ENCODE measurements around the gene FHIT. TPM values are rescaled to one million over a fixed set of nuclear protein-coding genes. Genes with fewer than 3 reads are reported as not detected.
"Not testable (repeated sequence)": the region's sequence is repeated elsewhere in the genome, so short reads cannot be mapped to it uniquely, and the experiment has no call there.

The FHIT gene
- total RNA-seq, 4 donors from 2014 or later = 0.72 to 5.2 (median 2.1) TPM

GRCh38 chr3:59936472-59936871, 1314.8 kb downstream of the FHIT start:
- Histone ChIP-seq H3K27me3 (no peaks in the 10 kb centered on the region), H3K4me3 (no peak overlapping the region), H3K9me3 (no peaks in the 10 kb centered on the region), H3K36me3 (no peaks in the 10 kb centered on the region), H3K4me1 (no peaks in the 10 kb centered on the region), H3K27ac (no peak overlapping the region)
- intact Hi-C loops (cut with DNase I; ENCODE audit: low total_unique reads) = no loop called here
- ATAC-seq = no peak
- TF ChIP-seq CTCF (IDR thresholded peaks at IDR 0.05 in 4 of 5, conservative IDR thresholded peaks at IDR 0.05 in 1 of 5) (no peak), POLR2A (IDR thresholded peaks at IDR 0.05) (no peak)
- DNase-seq = no peak
- in situ Hi-C loops (cut with MboI; ENCODE audit: low sequenced_read_pairs in 4 of 4) = no loop called here

DNA sequence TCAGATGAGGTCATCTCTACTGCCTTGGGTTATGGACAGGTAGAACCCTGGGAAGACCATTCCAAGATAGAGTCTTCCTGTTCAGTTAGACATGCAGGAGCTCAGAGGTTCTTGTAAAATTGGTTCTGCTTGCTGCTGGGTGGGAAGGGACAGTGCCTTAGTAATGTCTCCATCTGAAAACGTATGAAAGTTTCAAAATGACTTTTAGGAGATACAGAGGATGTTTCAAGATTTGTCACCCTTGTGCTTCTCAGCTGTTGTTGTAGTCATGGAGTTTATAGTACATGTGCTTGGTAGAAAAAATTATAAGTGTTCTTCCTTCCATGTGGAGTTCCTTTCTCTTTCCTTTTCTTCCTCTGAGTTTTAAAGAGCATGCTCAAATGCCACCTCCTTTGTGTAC, 1316.2 kb downstream of the FHIT start:
- Histone ChIP-seq H3K4me3 (no peak overlapping the region), H3K4me1 (no peaks in the 10 kb centered on the region), H3K9me3 (no peaks in the 10 kb centered on the region), H3K27me3 (no peaks in the 10 kb centered on the region), H3K27ac (no peak overlapping the region), H3K36me3 (no peaks in the 10 kb centered on the region)
- TF ChIP-seq CTCF (IDR thresholded peaks at IDR 0.05 in 4 of 5, conservative IDR thresholded peaks at IDR 0.05 in 1 of 5) = no peak
- TF ChIP-seq POLR2A (IDR thresholded peaks at IDR 0.05) = no peak
- intact Hi-C loops (cut with DNase I; ENCODE audit: low total_unique reads) = no loop called here
- ATAC-seq = no peak
- in situ Hi-C loops (cut with MboI; ENCODE audit: low sequenced_read_pairs in 4 of 4) = no loop called here
- no peak for DNase-seq

GRCh38 chr3:59934560-59934959, 1316.7 kb downstream of the FHIT start:
- DNase-seq; H3K27ac ChIP-seq; H3K36me3 ChIP-seq; H3K4me1 ChIP-seq; intact Hi-C loops (cut with DNase I; ENCODE audit: low total_unique reads); H3K27me3 ChIP-seq; H3K4me3 ChIP-seq; in situ Hi-C loops (cut with MboI; ENCODE audit: low sequenced_read_pairs in 4 of 4); ATAC-seq; H3K9me3 ChIP-seq: not testable (repeated sequence)

- no peaks in the 10 kb centered on the region for H3K9me3 ChIP-seq
- H3K36me3 ChIP-seq = no peaks in the 10 kb centered on the region
- DNase-seq (no peak), ATAC-seq (no peak)
- intact Hi-C loops (cut with DNase I; ENCODE audit: low total_unique reads) (no loop called here), in situ Hi-C loops (cut with MboI; ENCODE audit: low sequenced_read_pairs in 4 of 4) (no loop called here)
- TF ChIP-seq POLR2A (IDR thresholded peaks at IDR 0.05) (no peak), CTCF (IDR thresholded peaks at IDR 0.05 in 4 of 5, conservative IDR thresholded peaks at IDR 0.05 in 1 of 5) (no peak)
- no peak overlapping the region for H3K4me3 ChIP-seq
- no peaks in the 10 kb centered on the region for H3K4me1 ChIP-seq
- H3K27ac ChIP-seq = no peak overlapping the region
- no peaks in the 10 kb centered on the region for H3K27me3 ChIP-seq
These were observed 1321.1 kb downstream of the FHIT start for GRCh38 chr3:59930170-59930569.

- Histone ChIP-seq H3K36me3 (no peaks in the 10 kb centered on the region), H3K4me3 (no peak overlapping the region), H3K27me3 (no peaks in the 10 kb centered on the region), H3K27ac (no peak overlapping the region), H3K9me3 (no peaks in the 10 kb centered on the region), H3K4me1 (no peaks in the 10 kb centered on the region)
- no peak for TF ChIP-seq CTCF (IDR thresholded peaks at IDR 0.05 in 4 of 5, conservative IDR thresholded peaks at IDR 0.05 in 1 of 5)
- TF ChIP-seq POLR2A (IDR thresholded peaks at IDR 0.05) = no peak
- ATAC-seq (no peak), DNase-seq (no peak)
- intact Hi-C loops (cut with DNase I; ENCODE audit: low total_unique reads) (no loop called here), in situ Hi-C loops (cut with MboI; ENCODE audit: low sequenced_read_pairs in 4 of 4) (no loop called here)
These were observed 1324.2 kb downstream of the FHIT start for GRCh38 chr3:59927056-59927455.
